Central memory CD8-positive, alpha-beta T cell (primary cell): ENCODE measurements around the gene CHCHD6.

Source experiments
- ATAC-seq: fragments of 150-1000 bp; cut with Tn5 transposase; replicated peaks from 2 replicates; pipeline ENCODE4 v1.10.0; 2022; ENCODE audit warnings: mild to moderate bottlenecking, moderate FRiP score, moderate number of reproducible peaks; ENCODE audit not compliant: poor library complexity, severe bottlenecking; ENCODE audit errors: extremely low read depth
- DNase-seq, 2 donors: peaks; one replicate each; pipeline ENCODE4 v3.0.0; 2021; ENCODE audit warnings: low spot score in 2 of 2
- H3K27ac Mint-ChIP-seq: one replicate; pipeline ENCODE4 v1.8.0; 2022; ENCODE audit warnings: low read depth, mild to moderate bottlenecking, moderate library complexity, mixed read lengths
- H3K27me3 Mint-ChIP-seq: one replicate; pipeline ENCODE4 v1.8.0; 2022; ENCODE audit warnings: mixed read lengths
- H3K36me3 Mint-ChIP-seq: one replicate; pipeline ENCODE4 v1.8.0; 2022; ENCODE audit warnings: mild to moderate bottlenecking, moderate library complexity, mixed read lengths; ENCODE audit not compliant: insufficient read depth
- H3K4me1 Mint-ChIP-seq: one replicate; pipeline ENCODE4 v1.8.0; 2022; ENCODE audit warnings: mixed read lengths
- H3K4me3 Mint-ChIP-seq: one replicate; pipeline ENCODE4 v1.8.0; 2022; ENCODE audit warnings: mild to moderate bottlenecking, moderate library complexity, mixed read lengths
- H3K9me3 Mint-ChIP-seq: one replicate; pipeline ENCODE4 v1.8.0; 2022; ENCODE audit warnings: mixed read lengths

Gene CHCHD6

DNA sequence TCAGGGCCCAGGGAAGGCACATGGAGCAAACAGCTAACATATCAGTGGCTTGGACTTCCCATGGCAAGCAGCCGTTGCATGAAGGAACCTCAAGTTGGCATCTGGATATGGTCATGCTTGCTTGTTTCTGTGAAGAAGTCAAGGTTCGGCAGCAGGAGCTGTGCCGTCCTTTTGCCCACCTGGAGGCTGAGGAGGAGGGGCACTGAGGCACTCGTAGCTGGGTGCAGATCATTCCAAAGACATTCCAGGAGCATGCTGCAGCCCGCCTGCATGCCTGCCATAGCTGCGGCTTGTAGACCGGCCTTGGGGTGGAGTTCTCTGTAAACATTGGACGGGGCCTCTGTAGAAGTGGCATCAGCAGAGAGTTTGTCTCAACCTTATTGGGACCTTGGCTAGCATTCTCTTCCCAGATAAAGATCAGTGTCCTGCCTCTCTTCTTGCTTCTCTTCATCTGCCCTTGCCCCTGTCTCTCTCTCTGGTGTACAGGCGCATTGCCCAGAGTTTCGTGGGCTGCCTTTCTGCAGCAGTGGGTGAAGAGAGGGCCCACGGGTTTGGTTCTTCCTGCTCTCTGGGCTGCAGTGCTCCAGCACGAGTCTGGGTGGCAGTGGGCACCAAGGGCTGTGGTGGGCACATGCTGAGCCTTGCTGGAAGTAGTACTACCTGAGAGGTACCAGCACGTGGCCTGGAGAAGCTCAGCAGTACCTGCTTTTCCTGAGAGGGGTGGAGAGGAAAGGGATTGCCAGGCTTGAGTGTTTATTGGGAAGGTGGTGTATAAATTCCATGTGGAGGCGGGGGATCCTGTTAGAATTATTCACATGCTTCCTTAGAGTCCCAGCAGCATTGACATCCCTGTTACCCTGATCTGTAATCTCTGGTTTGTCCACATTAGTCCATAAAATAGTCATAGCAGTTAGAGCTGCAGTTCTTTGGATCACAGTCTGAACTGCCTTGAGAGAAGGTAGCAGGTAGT, 49.4 kb downstream of the CHCHD6 start:
- Mint-ChIP-seq H3K27ac (no peak overlapping the region), H3K27me3 (no peaks in the 10 kb centered on the region), H3K36me3 (peaks cover 5% of the 10 kb centered on the region), H3K4me1 (peaks cover 9% of the 10 kb centered on the region), H3K4me3 (no peak overlapping the region), H3K9me3 (no peaks in the 10 kb centered on the region)
- DNase-seq (no peak), ATAC-seq (no peak)

DNA sequence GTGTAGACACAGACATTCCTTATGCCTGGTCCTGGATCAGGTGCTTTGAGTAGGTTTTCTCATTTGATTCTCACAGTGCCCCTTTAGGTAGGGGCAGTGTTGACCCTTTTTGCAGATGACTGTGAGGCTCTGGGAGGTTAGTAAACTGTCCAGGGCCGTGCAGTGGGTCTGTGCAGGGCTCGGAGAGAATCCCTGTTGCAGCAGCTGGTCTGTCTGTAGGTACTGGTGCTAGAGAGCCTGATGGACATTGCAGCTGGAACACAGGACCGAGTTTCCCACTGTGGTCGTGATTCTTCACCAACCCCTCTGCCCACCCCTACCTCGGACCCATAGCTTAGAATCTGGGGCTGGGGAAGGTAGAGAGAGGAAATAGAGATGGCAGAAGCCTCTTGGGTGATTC, 51.8 kb downstream of the CHCHD6 start:
- H3K27me3 Mint-ChIP-seq: no peaks in the 10 kb centered on the region
- H3K4me3 Mint-ChIP-seq: no peak overlapping the region
- H3K4me1 Mint-ChIP-seq: no peaks in the 10 kb centered on the region
- DNase-seq (no peak), ATAC-seq (no peak)
- H3K27ac Mint-ChIP-seq: no peak overlapping the region
- H3K36me3 Mint-ChIP-seq: peaks cover 5% of the 10 kb centered on the region
- H3K9me3 Mint-ChIP-seq: no peaks in the 10 kb centered on the region

DNA sequence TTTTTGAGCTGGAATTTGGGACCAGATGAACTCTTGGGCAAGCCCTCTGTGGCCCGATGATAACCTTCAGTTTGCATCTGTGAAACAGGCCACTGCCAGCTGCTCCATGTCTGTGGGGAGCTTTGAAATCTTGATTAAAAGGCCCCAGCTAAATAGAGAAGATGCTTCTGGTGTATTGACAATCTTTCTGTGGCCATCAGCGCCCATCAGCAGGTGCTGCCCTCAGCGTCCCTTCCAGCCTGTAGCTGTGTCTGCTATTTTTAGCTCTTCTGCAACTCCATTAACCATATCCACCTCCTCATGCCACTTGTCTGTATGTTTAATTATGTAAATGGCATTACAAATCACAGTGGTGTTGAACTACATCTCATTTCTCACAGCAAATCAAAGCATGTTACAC, 54.0 kb downstream of the CHCHD6 start:
- Mint-ChIP-seq H3K36me3 (peaks cover 3% of the 10 kb centered on the region), H3K27me3 (no peaks in the 10 kb centered on the region), H3K4me1 (no peaks in the 10 kb centered on the region), H3K27ac (no peak overlapping the region), H3K4me3 (no peak overlapping the region), H3K9me3 (no peaks in the 10 kb centered on the region)
- DNase-seq (no peak), ATAC-seq (no peak)

DNA sequence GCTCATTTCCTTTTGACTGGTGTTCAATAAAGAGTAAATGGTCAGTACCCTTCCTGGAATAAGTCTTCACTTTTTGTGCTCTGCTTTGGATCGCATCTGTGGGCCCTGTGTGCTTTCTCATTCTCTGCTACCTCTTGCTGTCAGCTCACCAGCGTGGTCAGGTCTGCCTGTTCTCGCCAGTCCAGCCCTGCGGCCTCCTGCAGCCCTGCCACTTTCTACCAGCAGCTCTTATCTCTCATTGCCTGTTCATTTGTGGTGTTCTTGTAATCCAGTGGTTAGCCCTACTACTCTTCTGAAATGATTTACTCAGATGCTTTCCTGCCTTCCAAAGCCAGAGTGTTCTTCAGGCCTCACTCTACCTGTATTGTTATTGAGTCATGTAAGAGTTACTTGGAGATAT, 54.8 kb downstream of the CHCHD6 start:
- ATAC-seq: no peak
- DNase-seq: no peak
- Mint-ChIP-seq H3K36me3 (peaks cover 3% of the 10 kb centered on the region), H3K4me3 (no peak overlapping the region), H3K27me3 (no peaks in the 10 kb centered on the region), H3K4me1 (no peaks in the 10 kb centered on the region), H3K9me3 (no peaks in the 10 kb centered on the region), H3K27ac (no peak overlapping the region)

DNA sequence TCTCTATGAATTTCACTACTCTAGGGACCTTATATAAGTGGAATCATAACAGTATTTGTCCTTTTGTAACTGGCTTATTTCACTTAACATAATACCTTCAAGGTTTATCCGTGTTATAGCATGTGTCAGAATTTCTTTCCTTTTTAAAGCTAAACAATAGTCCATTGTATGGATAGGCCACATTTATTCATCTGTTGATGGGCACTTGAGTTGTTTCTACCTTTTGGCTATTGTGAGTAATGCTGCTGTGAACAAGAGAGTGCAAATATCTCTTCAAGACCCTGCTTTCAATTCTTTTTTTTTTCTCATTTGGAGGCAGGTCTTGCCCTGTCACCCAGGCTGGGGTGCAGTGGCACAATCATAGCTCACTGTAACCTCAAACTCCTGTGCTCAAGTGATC, 56.5 kb downstream of the CHCHD6 start:
- no peaks in the 10 kb centered on the region for H3K4me1 Mint-ChIP-seq
- no peaks in the 10 kb centered on the region for H3K9me3 Mint-ChIP-seq
- H3K27me3 Mint-ChIP-seq: no peaks in the 10 kb centered on the region
- H3K27ac Mint-ChIP-seq: no peak overlapping the region
- H3K4me3 Mint-ChIP-seq: no peak overlapping the region
- peaks cover 3% of the 10 kb centered on the region for H3K36me3 Mint-ChIP-seq
- ATAC-seq: no peak
- DNase-seq: no peak

DNA sequence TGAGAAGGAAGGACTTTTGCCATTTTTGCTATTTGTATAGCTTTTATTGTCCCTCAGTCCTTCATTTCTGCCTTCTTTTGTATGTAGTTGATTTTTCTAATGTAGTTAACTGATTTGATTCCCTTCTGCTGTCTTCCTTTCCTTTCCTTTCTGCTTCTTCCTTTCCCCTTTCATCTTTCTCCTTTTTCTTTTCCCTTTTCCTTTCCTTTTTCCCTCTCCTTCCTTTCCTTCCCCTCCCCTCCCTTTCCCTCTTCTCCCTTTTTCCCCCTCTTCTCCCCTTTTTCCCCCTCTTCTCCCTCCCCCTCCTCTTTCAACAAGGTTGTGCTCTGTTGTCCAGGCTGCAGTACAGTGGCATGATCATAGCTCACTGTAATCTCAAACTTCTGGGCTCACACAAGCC, 59.0 kb downstream of the CHCHD6 start:
- no peak overlapping the region for H3K4me3 Mint-ChIP-seq
- peaks cover 6% of the 10 kb centered on the region for H3K9me3 Mint-ChIP-seq
- DNase-seq (no peak), ATAC-seq (no peak)
- peaks cover 5% of the 10 kb centered on the region for H3K4me1 Mint-ChIP-seq
- H3K27me3 Mint-ChIP-seq: no peaks in the 10 kb centered on the region
- no peaks in the 10 kb centered on the region for H3K36me3 Mint-ChIP-seq
- H3K27ac Mint-ChIP-seq: no peak overlapping the region

DNA sequence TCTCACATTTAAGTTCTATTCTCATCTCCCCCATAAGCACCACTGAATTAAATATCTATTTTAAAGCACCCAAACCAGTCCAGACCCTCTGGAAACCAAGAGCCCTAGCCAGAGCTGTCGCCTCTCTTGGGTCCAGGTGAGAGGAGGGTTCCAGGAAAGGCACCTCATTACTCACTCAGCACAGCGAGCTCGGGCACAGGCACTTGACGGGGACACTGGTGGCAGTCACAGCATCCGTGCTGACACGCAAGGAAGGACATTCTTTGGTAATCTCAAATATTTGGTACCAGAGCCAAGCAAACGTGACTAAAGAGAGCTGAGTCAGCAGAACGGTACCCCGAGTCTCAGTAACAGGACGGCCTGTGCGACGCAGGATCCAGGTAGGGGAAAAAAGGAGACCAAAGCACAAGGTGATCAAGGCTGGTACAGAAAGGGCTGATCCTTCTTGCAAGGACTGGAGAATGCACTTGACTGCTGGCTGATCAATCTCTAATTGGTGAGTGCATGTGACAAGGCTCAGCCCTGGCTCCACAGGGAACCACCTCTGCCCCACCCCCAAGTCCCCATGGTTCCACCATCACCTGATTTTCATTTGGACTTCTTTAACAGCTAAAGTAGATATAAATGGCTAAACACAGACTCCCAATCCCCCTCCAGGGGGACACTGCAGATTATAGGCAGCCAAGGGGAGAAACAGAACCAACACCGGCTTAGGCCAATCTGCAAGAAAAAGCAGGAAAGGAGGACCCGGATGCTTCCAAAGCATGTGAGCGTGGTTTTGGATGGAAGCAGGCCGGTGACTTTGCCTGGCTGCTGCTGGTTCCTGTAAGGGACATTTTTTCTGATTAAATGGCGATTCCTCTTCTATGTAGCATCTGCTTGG, 61.4 kb downstream of the CHCHD6 start:
- H3K36me3 Mint-ChIP-seq: no peaks in the 10 kb centered on the region
- ATAC-seq (no peak), DNase-seq (no peak)
- H3K27me3 Mint-ChIP-seq: no peaks in the 10 kb centered on the region
- no peak overlapping the region for H3K27ac Mint-ChIP-seq
- no peak overlapping the region for H3K4me3 Mint-ChIP-seq
- peaks cover 15% of the 10 kb centered on the region for H3K9me3 Mint-ChIP-seq
- H3K4me1 Mint-ChIP-seq: peaks cover 15% of the 10 kb centered on the region

DNA sequence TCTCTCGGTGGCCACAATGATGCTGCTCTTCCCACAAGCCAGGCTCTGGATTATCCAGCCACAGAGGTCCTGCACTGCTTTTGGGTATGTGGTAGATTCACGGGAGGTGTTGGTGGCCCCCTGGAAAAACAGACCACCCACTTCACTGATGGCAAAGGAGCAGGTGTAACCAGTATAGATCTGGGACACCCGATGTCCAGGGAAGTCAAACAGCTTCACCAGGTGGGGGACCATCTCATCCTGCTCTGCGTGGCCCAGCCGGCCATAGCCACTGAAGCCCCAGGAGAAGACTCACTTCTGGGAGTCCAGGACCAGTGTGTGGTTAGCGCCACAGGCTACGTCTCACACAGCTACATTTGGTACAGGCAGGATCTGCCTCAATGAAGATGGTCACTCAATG, 62.6 kb downstream of the CHCHD6 start:
- Mint-ChIP-seq H3K36me3 (no peaks in the 10 kb centered on the region), H3K4me3 (no peak overlapping the region), H3K27me3 (no peaks in the 10 kb centered on the region), H3K27ac (no peak overlapping the region), H3K9me3 (peaks cover 18% of the 10 kb centered on the region), H3K4me1 (peaks cover 18% of the 10 kb centered on the region)
- DNase-seq: no peak
- ATAC-seq: no peak

DNA sequence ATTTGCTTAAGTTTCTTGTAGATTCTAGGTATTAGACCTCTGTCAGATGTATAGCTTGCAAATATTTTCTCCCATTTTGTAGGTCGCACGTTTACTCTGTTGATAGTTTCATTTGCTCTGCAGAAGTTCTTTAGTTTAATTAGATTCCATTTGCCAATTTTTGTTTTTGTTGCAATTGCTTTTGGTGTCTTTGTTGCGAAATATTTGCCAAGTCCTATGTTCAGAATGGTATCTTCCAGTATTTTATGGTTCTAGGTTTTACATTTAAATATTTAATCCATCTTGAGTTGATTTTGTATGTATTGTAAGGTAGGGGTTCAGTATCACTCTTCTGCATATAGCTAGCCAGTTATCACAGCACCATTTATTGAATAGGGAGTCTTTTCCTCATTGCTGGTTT, 64.9 kb downstream of the CHCHD6 start:
- Mint-ChIP-seq H3K4me1 (peaks cover 20% of the 10 kb centered on the region), H3K9me3 (peaks cover 21% of the 10 kb centered on the region), H3K27ac (no peak overlapping the region), H3K36me3 (no peaks in the 10 kb centered on the region), H3K27me3 (no peaks in the 10 kb centered on the region), H3K4me3 (no peak overlapping the region)
- no peak for DNase-seq
- ATAC-seq: no peak

DNA sequence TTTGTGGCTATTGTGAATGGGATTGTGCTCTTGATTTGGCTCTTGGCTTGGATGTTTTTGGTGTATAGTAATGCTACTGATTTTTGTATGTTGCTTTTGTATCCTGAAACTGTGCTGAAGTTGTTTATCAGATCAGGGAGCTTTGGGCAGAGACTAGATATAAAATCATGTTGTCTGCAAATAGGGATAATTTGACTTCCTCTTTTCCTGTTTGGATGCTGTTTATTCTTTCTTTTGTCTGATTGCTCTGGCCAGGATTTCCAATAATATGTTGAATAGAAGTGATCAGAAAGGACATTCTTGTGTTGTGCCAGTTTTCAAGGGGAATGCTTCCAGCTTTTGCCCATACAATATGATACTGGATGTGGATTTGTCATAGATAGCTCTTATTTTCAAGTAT, 66.1 kb downstream of the CHCHD6 start:
- Mint-ChIP-seq H3K9me3 (peaks cover 21% of the 10 kb centered on the region), H3K27me3 (no peaks in the 10 kb centered on the region), H3K4me1 (peaks cover 20% of the 10 kb centered on the region), H3K4me3 (no peak overlapping the region), H3K36me3 (no peaks in the 10 kb centered on the region), H3K27ac (no peak overlapping the region)
- DNase-seq (no peak), ATAC-seq (no peak)

DNA sequence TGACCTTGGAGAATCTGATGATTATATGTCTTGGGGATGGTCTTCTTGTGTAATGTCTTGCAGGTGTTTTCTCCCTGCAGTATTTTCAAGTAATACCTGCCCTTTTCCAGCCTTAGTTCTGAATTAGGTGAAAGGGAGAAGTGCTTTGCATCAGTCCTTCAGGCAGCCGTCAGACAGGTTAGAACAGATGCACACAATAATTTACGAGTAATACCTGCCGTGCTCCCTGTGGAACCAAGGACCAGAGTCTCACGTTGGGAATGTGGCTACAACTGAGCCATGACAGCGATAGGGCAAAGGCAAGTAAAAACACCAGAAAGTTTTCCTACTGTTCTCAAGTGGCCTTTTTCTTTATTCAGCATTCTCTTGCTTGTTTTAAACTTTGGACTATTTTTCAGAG, 69.1 kb downstream of the CHCHD6 start:
- no peak for ATAC-seq
- DNase-seq: no peak
- peaks cover 14% of the 10 kb centered on the region for H3K9me3 Mint-ChIP-seq
- H3K27me3 Mint-ChIP-seq: no peaks in the 10 kb centered on the region
- peaks cover 1% of the 10 kb centered on the region for H3K36me3 Mint-ChIP-seq
- H3K4me3 Mint-ChIP-seq: no peak overlapping the region
- H3K27ac Mint-ChIP-seq: no peak overlapping the region
- peaks cover 13% of the 10 kb centered on the region for H3K4me1 Mint-ChIP-seq

DNA sequence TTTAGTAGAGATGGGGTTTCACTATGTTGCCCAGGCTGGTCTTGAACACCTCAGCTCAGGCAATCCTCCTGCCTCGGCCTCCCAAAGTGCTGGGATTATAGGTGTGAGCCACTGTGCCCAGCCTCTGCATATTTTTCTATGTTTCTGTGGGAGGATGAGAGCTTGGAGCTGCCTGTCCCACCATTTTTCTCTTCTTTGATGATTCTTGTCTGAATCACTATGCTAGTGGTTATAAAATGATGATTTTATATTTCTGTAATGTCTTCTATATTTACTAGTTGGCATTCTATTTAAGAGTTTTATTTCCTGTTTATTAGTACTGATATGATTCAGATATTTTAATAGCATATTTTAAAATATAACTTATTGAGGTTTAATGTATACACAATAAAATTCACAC, 69.7 kb downstream of the CHCHD6 start:
- Mint-ChIP-seq H3K27me3 (no peaks in the 10 kb centered on the region), H3K4me3 (no peak overlapping the region), H3K36me3 (peaks cover 1% of the 10 kb centered on the region), H3K9me3 (peaks cover 12% of the 10 kb centered on the region), H3K27ac (no peak overlapping the region), H3K4me1 (peaks cover 12% of the 10 kb centered on the region)
- DNase-seq (no peak), ATAC-seq (no peak)

DNA sequence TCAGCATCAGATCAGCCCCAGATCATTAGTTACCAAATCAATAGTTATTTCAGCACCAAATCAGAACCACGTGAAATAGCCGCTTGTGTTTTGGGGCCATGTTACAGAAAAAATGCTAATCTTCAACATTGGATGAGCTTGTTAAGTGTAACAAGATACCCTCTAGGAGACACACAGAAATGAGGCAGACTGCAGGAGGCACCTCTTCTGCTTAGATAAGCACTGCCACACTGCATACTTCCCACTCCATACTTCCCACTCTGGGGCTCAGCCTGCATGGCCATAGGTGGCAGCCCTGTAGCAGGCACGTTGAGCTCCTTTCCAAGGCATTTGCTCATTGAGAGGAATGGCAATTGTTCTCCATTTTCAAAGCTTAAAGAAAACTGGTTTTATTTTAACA, 73.3 kb downstream of the CHCHD6 start:
- DNase-seq: no peak
- no peak overlapping the region for H3K4me3 Mint-ChIP-seq
- ATAC-seq: no peak
- H3K9me3 Mint-ChIP-seq: no peaks in the 10 kb centered on the region
- H3K4me1 Mint-ChIP-seq: no peaks in the 10 kb centered on the region
- H3K36me3 Mint-ChIP-seq: peaks cover 1% of the 10 kb centered on the region
- H3K27me3 Mint-ChIP-seq: no peaks in the 10 kb centered on the region
- H3K27ac Mint-ChIP-seq: peak overlapping the region; percentile 8
